Skeletal muscle satellite cell (primary cell): ENCODE results near the gene ARL9. TPM values are rescaled to one million over a fixed set of nuclear protein-coding genes. Genes with fewer than 3 reads are reported as not detected.
"Not testable (repeated sequence)": the region's sequence is repeated elsewhere in the genome, so short reads cannot be mapped to it uniquely, and the experiment has no call there.

ENCODE experiments used
- H3K27me3 ChIP-seq: 2 replicates; pipeline ENCODE4 v1.7.0; 2013; ENCODE audit warnings: low read length; ENCODE audit not compliant: control insufficient read depth, insufficient read depth
- H3K36me3 ChIP-seq: 2 replicates; pipeline ENCODE4 v1.7.0; 2013; ENCODE audit warnings: mild to moderate bottlenecking, control low read depth, low read length; ENCODE audit not compliant: insufficient read depth
- H3K4me1 ChIP-seq: 2 replicates; pipeline ENCODE4 v1.7.0; 2013; ENCODE audit warnings: low read length; ENCODE audit not compliant: control insufficient read depth, insufficient read depth
- H3K4me2 ChIP-seq: 2 replicates; pipeline ENCODE4 v1.7.0; 2013; ENCODE audit warnings: mild to moderate bottlenecking, low read length
- H3K4me3 ChIP-seq: 2 replicates; pipeline ENCODE4 v1.7.0; 2013; ENCODE audit warnings: low read length
- H3K9ac ChIP-seq: 2 replicates; pipeline ENCODE4 v1.7.0; 2013; ENCODE audit warnings: mild to moderate bottlenecking, low read depth, low read length, moderate library complexity
- H3K9me3 ChIP-seq: replicated peaks from 2 replicates; pipeline ENCODE4 v1.7.0; 2013; ENCODE audit warnings: mild to moderate bottlenecking, control low read depth, low read length
- total RNA-seq: library from RNA; depleted of rRNA; stranded (reverse); fragments of >200 nt; gene quantifications from 2 replicates; pipeline ENCODE4 v1.2.3, GENCODE V29; 2012; rRNA removed

Gene ARL9, protein sequence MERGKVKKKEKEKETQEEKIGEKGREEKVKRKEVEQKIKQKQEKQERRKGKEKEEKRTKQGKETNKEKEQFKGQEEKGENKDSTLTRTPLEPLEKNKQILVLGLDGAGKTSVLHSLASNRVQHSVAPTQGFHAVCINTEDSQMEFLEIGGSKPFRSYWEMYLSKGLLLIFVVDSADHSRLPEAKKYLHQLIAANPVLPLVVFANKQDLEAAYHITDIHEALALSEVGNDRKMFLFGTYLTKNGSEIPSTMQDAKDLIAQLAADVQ
- 0.51 and 1.1 TPM in 2 replicates for total RNA-seq

DNA sequence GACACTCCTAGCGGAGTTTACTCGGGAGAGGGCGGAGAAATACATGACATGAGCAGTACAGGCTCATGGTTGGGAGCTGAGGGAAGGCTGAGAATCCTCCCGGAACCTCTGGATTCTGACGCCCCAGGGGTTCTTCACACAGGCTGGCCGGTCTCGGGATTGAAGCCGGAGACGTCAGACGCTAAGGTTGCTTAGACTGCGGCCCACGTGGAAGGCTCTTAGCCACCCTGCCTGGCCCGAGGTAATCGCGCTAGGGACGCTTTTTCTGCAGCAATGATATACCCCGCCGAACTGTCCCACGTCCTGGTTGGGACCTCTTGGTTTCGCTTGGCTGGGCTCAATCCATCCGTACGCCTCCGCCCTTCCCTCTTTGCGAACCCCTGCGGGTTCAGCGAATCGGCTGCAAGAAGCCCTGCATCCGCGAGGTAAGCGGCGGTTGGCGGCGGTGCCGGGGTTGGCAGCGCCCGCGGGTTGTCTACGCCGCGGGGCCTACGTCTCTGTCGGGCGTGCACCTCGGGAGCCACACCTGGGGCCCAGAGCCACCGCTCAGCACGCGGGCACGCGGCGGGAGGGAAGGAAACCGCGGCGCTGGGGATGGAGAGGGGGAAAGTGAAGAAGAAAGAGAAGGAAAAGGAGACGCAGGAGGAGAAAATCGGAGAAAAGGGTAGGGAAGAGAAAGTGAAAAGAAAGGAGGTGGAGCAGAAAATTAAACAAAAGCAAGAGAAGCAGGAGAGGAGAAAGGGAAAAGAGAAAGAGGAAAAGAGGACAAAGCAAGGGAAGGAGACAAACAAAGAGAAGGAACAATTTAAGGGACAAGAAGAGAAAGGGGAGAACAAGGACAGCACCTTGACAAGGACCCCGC is at the start of gene ARL9:
Gene ARL9 (plus strand): TSS at position 523 of the 862 bp plus-strand sequence. CDS start 72 bp downstream, at position 595.
- Histone ChIP-seq H3K9ac (peak within 1 kb of the TSS; percentile 63), H3K27me3 (no peaks in the 10 kb centered on the region), H3K4me2 (peak within 1 kb of the TSS; percentile 90), H3K4me1 (peaks cover 16% of the 10 kb centered on the region), H3K4me3 (peak within 1 kb of the TSS; percentile 75), H3K9me3 (no peaks in the 10 kb centered on the region), H3K36me3 (peaks cover 16% of the 10 kb centered on the region)

DNA sequence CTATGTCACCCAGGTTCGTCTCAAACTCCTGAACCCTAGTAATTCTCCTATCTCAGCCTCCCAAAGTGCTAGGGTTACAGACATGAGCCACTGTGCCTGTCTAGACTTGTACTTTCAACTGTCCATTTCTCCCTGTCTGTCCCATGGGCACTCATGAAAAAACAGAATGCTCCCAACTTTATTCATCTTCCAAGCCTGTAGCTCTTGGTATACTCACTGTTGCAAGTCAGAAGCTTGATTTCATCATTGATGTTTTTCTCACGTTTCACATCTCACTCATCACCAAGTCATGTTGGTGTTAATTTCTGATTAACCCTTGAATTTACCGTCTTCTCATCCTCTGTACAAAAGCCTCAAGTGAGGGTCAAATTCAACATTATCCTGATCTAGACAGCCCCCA is 45.5 kb upstream of the ARL9 start:
- Histone ChIP-seq H3K4me3 (no peak overlapping the region), H3K4me2 (no peak overlapping the region), H3K27me3 (no peaks in the 10 kb centered on the region), H3K9me3 (no peaks in the 10 kb centered on the region), H3K36me3 (peaks cover 58% of the 10 kb centered on the region), H3K9ac (no peak overlapping the region), H3K4me1 (no peaks in the 10 kb centered on the region)

DNA sequence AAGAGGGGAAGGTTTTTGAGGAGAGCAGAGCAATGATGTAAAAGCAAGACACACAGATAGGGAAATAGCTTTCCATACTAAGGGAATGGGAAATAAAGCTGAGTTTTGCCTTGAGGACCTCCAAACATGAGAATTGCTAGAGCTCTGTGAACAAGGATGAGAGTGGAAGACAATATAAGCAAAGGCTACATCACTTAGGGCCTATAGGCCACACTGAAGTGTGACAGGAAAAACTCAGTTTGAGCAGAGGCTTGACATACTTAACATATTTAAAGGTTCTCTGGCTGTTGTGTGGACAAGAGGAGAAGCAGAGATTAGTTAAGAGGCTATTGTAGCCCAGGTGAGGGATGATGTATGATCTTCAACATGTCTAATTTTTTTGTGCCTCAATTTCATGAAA is 43.4 kb upstream of the ARL9 start:
- H3K27me3 ChIP-seq, result no peaks in the 10 kb centered on the region
- H3K4me3 ChIP-seq, result no peak overlapping the region
- peaks cover 10% of the 10 kb centered on the region for H3K4me1 ChIP-seq
- no peak overlapping the region for H3K4me2 ChIP-seq
- peaks cover 44% of the 10 kb centered on the region for H3K36me3 ChIP-seq
- no peaks in the 10 kb centered on the region for H3K9me3 ChIP-seq
- H3K9ac ChIP-seq, result no peak overlapping the region

DNA sequence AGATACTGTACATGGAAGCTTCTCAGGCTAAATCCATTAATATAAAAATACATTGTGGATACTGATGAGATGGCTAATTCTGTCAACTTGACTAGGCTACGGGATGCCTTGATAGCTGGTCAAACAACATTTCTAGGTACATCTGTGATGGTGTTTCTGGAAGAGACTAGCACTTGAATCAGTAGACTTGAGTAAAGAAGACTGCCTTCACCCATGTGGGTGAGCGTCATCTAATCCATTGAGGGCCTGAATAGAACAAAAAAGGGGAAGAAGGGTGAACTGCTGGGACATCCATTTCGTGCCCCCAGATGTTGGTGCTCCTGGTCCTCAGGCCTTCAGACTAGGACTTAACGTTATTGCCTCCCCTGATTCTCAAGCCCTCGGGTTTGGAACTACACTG is 41.9 kb upstream of the ARL9 start:
- peaks cover 34% of the 10 kb centered on the region for H3K36me3 ChIP-seq
- no peaks in the 10 kb centered on the region for H3K27me3 ChIP-seq
- peaks cover 12% of the 10 kb centered on the region for H3K4me1 ChIP-seq

DNA sequence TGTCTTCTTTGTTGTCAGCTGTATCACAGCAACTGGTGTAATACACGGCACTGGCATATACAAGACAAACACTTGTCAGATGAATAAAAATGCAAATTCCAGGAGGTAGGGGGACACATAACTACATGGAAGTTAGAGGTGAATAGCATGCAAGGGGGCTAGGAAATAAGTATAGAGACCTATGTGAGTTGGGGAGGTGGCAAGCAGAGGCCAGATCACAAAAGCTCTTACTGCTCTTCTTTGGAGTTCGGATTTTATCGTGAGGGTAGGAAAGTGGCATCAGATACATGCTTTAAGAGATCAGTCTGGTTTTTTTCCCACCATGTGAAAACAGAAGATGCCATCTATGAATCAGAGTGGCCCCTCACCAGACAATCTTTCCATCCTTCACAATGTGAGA is 41.0 kb upstream of the ARL9 start:
- no peak overlapping the region for H3K4me3 ChIP-seq
- peak overlapping the region; percentile 10 for H3K4me2 ChIP-seq
- H3K27me3 ChIP-seq, result no peaks in the 10 kb centered on the region
- peaks cover 21% of the 10 kb centered on the region for H3K4me1 ChIP-seq
- no peaks in the 10 kb centered on the region for H3K9me3 ChIP-seq
- no peak overlapping the region for H3K9ac ChIP-seq
- H3K36me3 ChIP-seq, result peaks cover 26% of the 10 kb centered on the region

More for the DNA sequence above, 41.9 kb upstream of the ARL9 start:
- Histone ChIP-seq H3K4me2 (no peak overlapping the region), H3K9me3 (no peaks in the 10 kb centered on the region), H3K9ac (no peak overlapping the region), H3K4me3 (no peak overlapping the region)

DNA sequence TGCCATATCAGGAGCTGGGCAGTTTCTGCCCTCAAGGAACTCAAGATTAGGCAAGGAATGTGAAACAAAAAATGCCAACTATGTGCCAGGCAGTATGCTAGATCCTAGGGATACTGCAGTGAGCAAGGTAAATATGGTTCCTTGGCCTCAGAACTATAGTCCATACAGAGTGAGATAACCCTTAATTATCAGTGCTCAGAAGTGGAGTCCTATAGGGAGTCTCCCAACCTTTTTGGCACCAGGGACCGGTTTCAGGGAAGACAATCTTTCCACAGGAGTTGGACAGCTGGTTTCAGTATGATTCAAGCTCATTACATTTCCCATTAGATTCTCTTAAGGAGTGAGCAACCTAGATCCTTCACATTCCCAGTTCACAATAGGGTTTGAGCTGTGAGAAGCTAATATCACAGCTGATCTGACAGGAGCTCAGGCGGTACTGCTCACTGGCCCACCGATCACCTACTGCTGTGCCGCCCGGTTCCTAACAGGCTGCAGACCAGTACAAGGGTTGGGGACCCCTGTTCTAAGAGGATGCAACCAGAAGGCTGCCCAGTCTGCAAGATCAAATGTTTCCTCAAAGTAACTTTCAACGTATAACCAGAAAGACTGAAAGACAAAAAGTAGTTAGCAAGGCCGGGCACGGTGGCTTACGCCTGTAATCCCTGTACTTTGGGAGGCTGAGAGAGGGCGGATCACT is 39.8 kb upstream of the ARL9 start:
- H3K9me3 ChIP-seq, result no peaks in the 10 kb centered on the region
- H3K4me2 ChIP-seq, result peak overlapping the region; percentile 88
- H3K4me3 ChIP-seq, result peak overlapping the region; percentile 81
- peaks cover 22% of the 10 kb centered on the region for H3K4me1 ChIP-seq
- H3K36me3 ChIP-seq, result peaks cover 20% of the 10 kb centered on the region
- H3K9ac ChIP-seq, result peak overlapping the region; percentile 94
- no peaks in the 10 kb centered on the region for H3K27me3 ChIP-seq

DNA sequence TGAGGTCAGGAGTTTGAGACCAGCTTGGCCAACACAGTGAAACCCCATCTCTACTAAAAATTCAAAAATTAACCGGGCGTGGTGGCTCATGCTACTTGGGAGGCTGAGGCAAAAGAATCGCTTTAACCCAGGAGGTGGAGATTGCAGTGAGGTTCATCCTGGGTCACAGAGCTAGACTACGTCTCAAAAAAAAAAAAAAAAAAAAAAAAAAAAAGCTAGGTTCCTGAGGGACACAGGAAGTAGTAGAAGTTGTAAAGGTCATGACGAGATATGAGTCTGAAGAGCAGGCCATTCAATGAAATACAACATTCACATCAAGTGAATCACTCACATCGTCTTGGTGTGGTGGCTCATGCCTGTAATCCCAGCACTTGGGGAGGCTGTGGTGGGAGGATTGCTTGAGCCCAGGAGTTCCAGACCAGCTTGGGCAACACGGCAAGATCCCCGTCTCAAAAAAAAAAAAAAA is 39.3 kb upstream of the ARL9 start:
- H3K4me1 ChIP-seq, result peaks cover 22% of the 10 kb centered on the region
- peak overlapping the region; percentile 88 for H3K4me2 ChIP-seq
- H3K27me3 ChIP-seq, H3K9me3 ChIP-seq: not testable (repeated sequence)
- peak overlapping the region; percentile 81 for H3K4me3 ChIP-seq
- peaks cover 22% of the 10 kb centered on the region for H3K36me3 ChIP-seq
- H3K9ac ChIP-seq, result peak overlapping the region; percentile 94

DNA sequence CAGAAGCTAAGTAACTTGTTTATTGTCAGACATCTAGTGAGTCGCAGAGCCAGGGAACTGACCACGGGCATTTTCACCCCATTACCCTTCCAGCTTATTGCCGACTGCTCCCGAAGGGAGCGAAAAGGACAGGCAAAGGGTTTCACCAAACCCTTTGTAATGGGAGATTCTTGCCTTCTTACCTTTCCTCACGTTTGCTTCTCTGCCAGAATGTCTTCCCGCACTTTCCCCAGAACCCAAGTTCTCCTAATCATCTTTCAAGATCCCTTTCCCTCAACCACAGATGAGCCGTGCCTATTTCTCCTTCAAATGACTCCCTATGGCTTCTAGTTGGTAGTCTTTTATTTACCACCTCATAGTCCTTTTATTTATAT is 38.7 kb upstream of the ARL9 start:
- peak overlapping the region; percentile 88 for H3K4me2 ChIP-seq
- H3K9me3 ChIP-seq, result no peaks in the 10 kb centered on the region
- peaks cover 21% of the 10 kb centered on the region for H3K36me3 ChIP-seq
- peaks cover 22% of the 10 kb centered on the region for H3K4me1 ChIP-seq
- H3K27me3 ChIP-seq, result no peaks in the 10 kb centered on the region
- H3K4me3 ChIP-seq, result peak overlapping the region; percentile 81
- peak overlapping the region; percentile 94 for H3K9ac ChIP-seq

DNA sequence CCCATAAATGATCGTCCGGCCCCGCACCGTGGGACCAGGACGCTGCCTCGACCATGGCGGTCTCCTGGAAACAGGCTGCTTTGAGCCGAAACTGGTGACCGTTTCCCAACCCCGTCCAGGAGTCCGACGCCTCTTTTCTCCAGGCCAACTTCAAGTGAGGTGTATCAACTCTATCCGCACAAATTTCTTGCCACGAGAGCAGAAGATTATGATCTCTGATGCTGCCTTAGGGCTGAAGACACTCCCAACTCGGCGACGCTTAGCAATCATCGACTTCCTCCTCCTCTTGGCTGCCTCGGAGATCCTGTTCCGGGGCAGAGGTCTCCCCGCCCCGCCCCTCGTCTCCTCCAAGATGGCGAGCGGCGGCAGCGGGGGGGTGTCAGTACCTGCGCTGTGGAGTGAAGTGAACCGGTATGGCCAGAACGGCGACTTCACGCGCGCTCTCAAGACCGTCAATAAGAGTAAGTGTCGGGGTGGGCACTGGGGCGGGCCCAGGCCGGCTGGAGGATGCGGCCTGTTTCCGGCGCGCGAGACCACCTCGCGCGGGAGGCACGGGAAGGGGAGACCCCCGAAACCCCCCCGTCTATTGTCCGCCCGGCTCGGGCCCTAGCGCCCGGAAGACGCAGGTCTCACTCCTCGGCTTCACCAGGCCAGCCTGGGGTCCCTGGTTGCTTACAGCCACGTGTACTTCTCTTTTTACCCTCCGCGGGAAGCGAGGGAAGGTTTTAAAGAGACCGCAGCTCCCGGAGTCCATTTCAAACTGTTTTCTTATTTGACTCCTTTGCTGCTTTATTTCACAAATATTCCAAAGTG is 38.1 kb upstream of the ARL9 start, which contains the start of gene SRP72:
Gene SRP72 (plus strand): TSS at position 334 of the 813 bp plus-strand sequence. CDS start 19 bp downstream, at position 353.
- H3K4me3 ChIP-seq, result peak within 1 kb of the TSS; percentile 81

DNA sequence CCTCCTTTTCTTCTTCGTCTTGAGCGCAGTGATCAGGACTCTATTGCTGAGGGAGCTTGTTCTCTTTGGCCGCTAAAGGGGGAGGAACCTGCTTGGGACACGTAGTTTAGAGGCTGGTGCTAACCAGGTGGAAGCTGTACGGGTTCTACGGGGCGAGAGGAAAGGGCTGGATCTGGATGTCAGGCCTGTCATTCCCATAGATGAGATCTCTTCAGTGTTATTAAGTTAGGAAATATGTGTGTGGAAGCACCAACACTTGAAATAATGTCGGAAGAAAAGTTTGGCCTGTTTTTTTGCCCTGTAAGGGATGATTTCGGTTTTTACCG is 37.5 kb upstream of the ARL9 start:
- Histone ChIP-seq H3K4me3 (peak overlapping the region; percentile 81), H3K27me3 (no peaks in the 10 kb centered on the region), H3K9ac (peak overlapping the region; percentile 94), H3K4me2 (peak overlapping the region; percentile 88), H3K4me1 (peaks cover 22% of the 10 kb centered on the region), H3K9me3 (no peaks in the 10 kb centered on the region), H3K36me3 (peaks cover 25% of the 10 kb centered on the region)

More for the DNA sequence above, 38.1 kb upstream of the ARL9 start, which contains the start of gene SRP72:
- H3K9me3 ChIP-seq, result no peaks in the 10 kb centered on the region
- H3K4me1 ChIP-seq, result peaks cover 22% of the 10 kb centered on the region
- H3K36me3 ChIP-seq, result peaks cover 20% of the 10 kb centered on the region
- H3K27me3 ChIP-seq, result no peaks in the 10 kb centered on the region
- H3K4me2 ChIP-seq, result peak within 1 kb of the TSS; percentile 88
- H3K9ac ChIP-seq, result peak within 1 kb of the TSS; percentile 94
